Glutamatergic neuron (in vitro differentiated cells): ENCODE measurements around the gene TRAK1. TPM values are rescaled to one million over a fixed set of nuclear protein-coding genes. Genes with fewer than 3 reads are reported as not detected.

ENCODE experiments used
- DNase-seq: peaks from one replicate; pipeline ENCODE4 v3.0.0; 2022
- H3K27ac Mint-ChIP-seq: one replicate; pipeline ENCODE4 v1.8.0; 2020; ENCODE audit warnings: mild to moderate bottlenecking, mixed read lengths, inconsistent platforms; ENCODE audit not compliant: unreplicated experiment
- H3K27me3 Mint-ChIP-seq: one replicate; pipeline ENCODE4 v1.8.0; 2020; ENCODE audit warnings: mild to moderate bottlenecking, moderate library complexity, mixed read lengths, inconsistent platforms; ENCODE audit not compliant: unreplicated experiment
- H3K36me3 Mint-ChIP-seq: one replicate; pipeline ENCODE4 v1.8.0; 2020; ENCODE audit warnings: mild to moderate bottlenecking, mixed read lengths, inconsistent platforms; ENCODE audit not compliant: unreplicated experiment
- H3K4me1 Mint-ChIP-seq: one replicate; pipeline ENCODE4 v1.8.0; 2020; ENCODE audit warnings: mild to moderate bottlenecking, low read depth, mixed read lengths, inconsistent platforms; ENCODE audit not compliant: unreplicated experiment
- H3K4me3 Mint-ChIP-seq: one replicate; pipeline ENCODE4 v1.8.0; 2020; ENCODE audit warnings: mild to moderate bottlenecking, mixed read lengths, inconsistent platforms; ENCODE audit not compliant: unreplicated experiment
- H3K9me3 Mint-ChIP-seq: one replicate; pipeline ENCODE4 v1.8.0; 2020; ENCODE audit warnings: mild to moderate bottlenecking, moderate library complexity, mixed read lengths, inconsistent platforms; ENCODE audit not compliant: unreplicated experiment
- total RNA-seq: library from RNA; stranded (reverse); fragmentation: NEBNext Ultra II Directional; extraction: Animal tissue kit (Norgen Biotek cat#: 25700); gene quantifications from one replicate; pipeline ENCODE4 v1.2.1, GENCODE V29; 2021; ENCODE audit not compliant: unreplicated experiment
- TF ChIP-seq, protein P1 (sequence below): fragments of 200-600 bp; sonication (generic); IDR thresholded peaks from one replicate; pipeline ENCODE4 v1.5.0; 2021; ENCODE audit not compliant: partially characterized antibody, unreplicated experiment

The TRAK1 gene
- total RNA-seq, 1 donor from 2014 or later: 308 TPM

DNA sequence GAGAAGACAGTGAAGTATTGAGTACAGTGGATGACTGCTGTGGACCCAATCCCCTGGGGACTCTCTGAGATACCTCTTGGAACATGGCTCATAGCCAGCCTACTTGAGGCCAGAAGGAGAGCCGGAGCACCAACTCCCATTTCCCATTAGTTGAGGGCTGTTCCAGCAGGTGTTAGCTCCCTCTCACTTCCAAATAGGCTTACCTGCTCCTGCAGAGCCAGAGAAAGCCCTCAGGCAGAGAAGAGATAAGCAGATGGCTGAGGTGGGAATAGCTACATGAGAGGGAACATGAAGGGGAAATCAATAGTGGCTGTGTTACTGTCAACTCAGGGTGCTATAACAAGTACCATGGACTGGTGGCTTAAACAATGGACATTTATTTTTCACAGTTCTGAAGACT, 179.4 kb downstream of the TRAK1 start:
- Mint-ChIP-seq H3K4me3 (no peak overlapping the region), H3K27ac (no peak overlapping the region), H3K4me1 (no peaks in the 10 kb centered on the region), H3K27me3 (no peaks in the 10 kb centered on the region), H3K36me3 (peaks cover 34% of the 10 kb centered on the region), H3K9me3 (peaks cover 6% of the 10 kb centered on the region)
- TF ChIP-seq, protein P1, sequence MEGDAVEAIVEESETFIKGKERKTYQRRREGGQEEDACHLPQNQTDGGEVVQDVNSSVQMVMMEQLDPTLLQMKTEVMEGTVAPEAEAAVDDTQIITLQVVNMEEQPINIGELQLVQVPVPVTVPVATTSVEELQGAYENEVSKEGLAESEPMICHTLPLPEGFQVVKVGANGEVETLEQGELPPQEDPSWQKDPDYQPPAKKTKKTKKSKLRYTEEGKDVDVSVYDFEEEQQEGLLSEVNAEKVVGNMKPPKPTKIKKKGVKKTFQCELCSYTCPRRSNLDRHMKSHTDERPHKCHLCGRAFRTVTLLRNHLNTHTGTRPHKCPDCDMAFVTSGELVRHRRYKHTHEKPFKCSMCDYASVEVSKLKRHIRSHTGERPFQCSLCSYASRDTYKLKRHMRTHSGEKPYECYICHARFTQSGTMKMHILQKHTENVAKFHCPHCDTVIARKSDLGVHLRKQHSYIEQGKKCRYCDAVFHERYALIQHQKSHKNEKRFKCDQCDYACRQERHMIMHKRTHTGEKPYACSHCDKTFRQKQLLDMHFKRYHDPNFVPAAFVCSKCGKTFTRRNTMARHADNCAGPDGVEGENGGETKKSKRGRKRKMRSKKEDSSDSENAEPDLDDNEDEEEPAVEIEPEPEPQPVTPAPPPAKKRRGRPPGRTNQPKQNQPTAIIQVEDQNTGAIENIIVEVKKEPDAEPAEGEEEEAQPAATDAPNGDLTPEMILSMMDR: no peak
- DNase-seq: no peak

DNA sequence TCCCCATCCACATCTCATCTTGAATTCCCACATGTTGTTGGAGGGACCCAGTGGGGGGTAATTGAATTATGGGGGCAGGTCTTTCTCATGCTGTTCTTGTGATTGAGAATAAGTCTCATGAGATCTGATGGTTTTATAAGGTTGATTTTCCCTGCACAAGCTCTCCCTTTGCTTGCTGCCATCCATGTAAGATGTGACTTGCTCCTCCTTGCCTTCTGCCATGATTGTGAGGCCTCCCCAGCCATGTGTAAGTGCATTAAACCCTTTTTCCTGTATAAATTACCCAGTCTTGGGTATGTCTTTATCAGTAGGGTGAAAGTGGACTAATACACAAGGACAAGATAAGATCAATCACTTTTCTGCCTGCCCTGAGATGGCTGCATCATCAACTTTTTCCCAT, 180.6 kb downstream of the TRAK1 start:
- no peak for DNase-seq
- Mint-ChIP-seq H3K9me3 (peaks cover 6% of the 10 kb centered on the region), H3K27ac (no peak overlapping the region), H3K36me3 (peaks cover 43% of the 10 kb centered on the region), H3K27me3 (no peaks in the 10 kb centered on the region), H3K4me3 (no peak overlapping the region), H3K4me1 (no peaks in the 10 kb centered on the region)
- TF ChIP-seq, protein P1: no peak

DNA sequence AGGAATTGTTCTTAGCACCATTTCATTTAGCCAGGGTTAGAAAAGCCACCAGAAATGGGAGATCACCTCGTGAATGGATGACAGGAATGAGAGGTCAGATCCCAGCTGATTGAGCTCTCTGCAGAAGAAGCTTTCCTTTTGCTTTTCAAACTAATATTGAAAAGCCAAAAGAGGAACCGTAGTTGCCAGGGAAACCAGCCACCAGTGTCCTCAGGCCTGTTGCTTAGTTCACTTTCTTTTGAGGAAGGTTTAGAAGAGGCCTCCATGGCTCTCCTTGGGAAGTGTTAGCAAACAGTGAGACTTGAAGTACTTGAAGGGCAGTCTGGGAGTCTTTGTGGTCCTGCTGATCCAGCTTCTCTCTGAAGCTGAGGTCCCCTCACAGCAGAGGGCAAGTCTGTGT, 182.2 kb downstream of the TRAK1 start:
- Mint-ChIP-seq H3K36me3 (peaks cover 38% of the 10 kb centered on the region), H3K4me1 (no peaks in the 10 kb centered on the region), H3K9me3 (peaks cover 5% of the 10 kb centered on the region), H3K27ac (no peak overlapping the region), H3K27me3 (no peaks in the 10 kb centered on the region), H3K4me3 (no peak overlapping the region)
- TF ChIP-seq, protein P1: no peak
- no peak for DNase-seq

DNA sequence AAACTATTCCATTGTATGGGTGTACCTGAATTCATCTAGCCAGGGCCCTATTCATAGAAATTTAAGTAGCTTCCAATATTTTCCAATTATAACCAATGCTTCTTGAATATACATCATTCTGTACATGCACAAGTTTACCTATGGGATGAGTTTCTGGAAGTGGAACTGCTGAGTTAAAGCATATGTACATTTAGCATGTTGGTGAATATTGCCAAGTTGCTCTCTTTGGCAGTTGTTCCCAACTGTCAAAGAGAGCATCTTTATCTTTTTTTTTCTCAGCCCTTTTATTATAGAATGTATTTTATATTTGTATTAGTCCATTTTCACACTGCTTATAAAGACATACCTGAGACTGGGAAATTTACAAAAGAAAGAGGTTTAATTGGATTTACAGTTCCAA, 183.1 kb downstream of the TRAK1 start:
- no peak for DNase-seq
- Mint-ChIP-seq H3K4me3 (no peak overlapping the region), H3K36me3 (peaks cover 43% of the 10 kb centered on the region), H3K27ac (no peak overlapping the region), H3K27me3 (no peaks in the 10 kb centered on the region), H3K9me3 (peaks cover 5% of the 10 kb centered on the region), H3K4me1 (no peaks in the 10 kb centered on the region)
- TF ChIP-seq, protein P1: no peak

DNA sequence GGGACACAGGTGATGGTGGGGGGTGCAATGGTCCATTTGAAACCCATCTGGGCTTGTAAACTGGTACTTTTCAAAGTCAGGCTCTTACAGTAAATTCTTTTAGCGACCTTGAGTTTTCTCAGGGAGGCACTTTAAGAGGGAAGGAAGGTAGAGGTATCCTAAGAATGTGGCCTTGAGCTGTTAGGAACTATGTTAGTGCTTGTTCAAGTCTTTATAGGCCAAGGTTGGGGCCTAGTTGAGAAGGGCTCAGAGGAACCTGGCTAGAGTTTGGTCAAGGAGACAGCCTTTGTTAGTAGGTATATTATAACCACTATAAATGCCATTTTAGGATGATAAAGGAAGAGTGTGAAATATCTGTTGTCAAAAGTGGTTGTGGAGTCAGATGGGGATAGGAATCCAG, 184.1 kb downstream of the TRAK1 start:
- H3K27me3 Mint-ChIP-seq: no peaks in the 10 kb centered on the region
- H3K27ac Mint-ChIP-seq: no peak overlapping the region
- TF ChIP-seq, protein P1: no peak
- peaks cover 46% of the 10 kb centered on the region for H3K36me3 Mint-ChIP-seq
- no peaks in the 10 kb centered on the region for H3K4me1 Mint-ChIP-seq
- peaks cover 9% of the 10 kb centered on the region for H3K9me3 Mint-ChIP-seq
- DNase-seq: no peak
- no peak overlapping the region for H3K4me3 Mint-ChIP-seq

Other genes starting within 250 kb of the TRAK1 start
- gene ULK4, start 129.3 kb upstream of the TRAK1 start, total RNA-seq: 9.7 TPM
- gene CCK, start 174.8 kb downstream of the TRAK1 start, total RNA-seq: not detected